Esophagus (tissue), 2 donors: ENCODE results near the gene PAX8. TPM values are rescaled to one million over a fixed set of nuclear protein-coding genes. Genes with fewer than 3 reads are reported as not detected.

ENCODE experiments used
- H3K27ac ChIP-seq, 2 donors: one replicate each; pipeline ENCODE4 v1.5.1; 2013; ENCODE audit warnings: low read depth in 2 of 2, mild to moderate bottlenecking in 2 of 2, inconsistent platforms in 1 of 2, low read length in 1 of 2, moderate library complexity in 1 of 2
- H3K27me3 ChIP-seq, 2 donors: one replicate each; pipeline ENCODE4 v1.6.1; 2013; ENCODE audit warnings: low read length in 2 of 2, control low read depth in 1 of 2, mild to moderate bottlenecking in 1 of 2; ENCODE audit not compliant: insufficient read depth in 2 of 2, control insufficient read depth in 1 of 2
- H3K36me3 ChIP-seq, 2 donors: one replicate each; pipeline ENCODE4 v1.6.1; 2013; ENCODE audit warnings: low read length in 1 of 2; ENCODE audit not compliant: control insufficient read depth in 2 of 2, insufficient read depth in 2 of 2
- H3K4me1 ChIP-seq, 2 donors: one replicate each; pipeline ENCODE4 v1.6.1; 2013; ENCODE audit warnings: low read length in 1 of 2; ENCODE audit not compliant: control insufficient read depth in 2 of 2, insufficient read depth in 2 of 2
- H3K4me3 ChIP-seq, 2 donors: one replicate each; pipeline ENCODE4 v1.5.1; 2013; ENCODE audit warnings: low read length in 2 of 2, mild to moderate bottlenecking in 2 of 2, low read depth in 1 of 2, moderate library complexity in 1 of 2
- H3K9me3 ChIP-seq, 2 donors: one replicate each; pipeline ENCODE4 v1.6.1; 2013; ENCODE audit warnings: mild to moderate bottlenecking in 2 of 2, low read depth in 1 of 2, low read length in 1 of 2, moderate library complexity in 1 of 2; ENCODE audit not compliant: control insufficient read depth in 2 of 2, insufficient read depth in 1 of 2
- WGBS, 2 donors: extraction: QIAGEN DNeasy Blood & Tissue Kit; methylation state at CpG; one replicate each; pipeline ENCODE4 v1.1.7; 2013; 5-methylcytosine and 5-hydroxymethylcytosine counted together
- polyA plus RNA-seq, 2 donors: library from polyadenylated mRNA; stranded (reverse); fragments of 200-250 nt; gene quantifications; one replicate each; pipeline ENCODE4 v1.2.3, GENCODE V29; 2013
- donor health status: healthy with polysubstance abuse.
- donor health status: Bipolar disorder and iron deficiency.

The PAX8 gene
- polyA plus RNA-seq, 2 donors: 0.28 to 4.0 TPM

DNA sequence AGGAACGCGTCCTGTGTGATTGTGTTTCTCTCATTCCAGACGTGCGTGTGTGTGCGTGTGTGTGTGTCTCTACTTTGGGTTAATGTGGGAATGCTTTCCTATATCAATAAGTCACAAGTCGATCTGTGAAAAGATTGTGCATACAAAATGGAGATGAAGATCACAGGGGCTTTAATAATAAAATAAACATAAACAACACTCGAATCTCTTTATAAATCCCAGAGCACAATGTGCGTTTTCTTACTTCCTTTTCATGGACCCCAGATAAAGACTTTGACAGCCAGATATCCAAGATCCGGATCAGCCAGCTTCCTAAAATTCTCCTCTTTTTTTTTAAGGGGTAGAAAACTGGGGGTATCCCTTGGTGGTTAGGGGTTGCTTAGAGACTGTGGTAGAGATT, 4.7 kb downstream of the PAX8 start:
- H3K27ac ChIP-seq: no peak overlapping the region
- no peak overlapping the region for H3K4me3 ChIP-seq
- peaks cover 2 to 20% of the 10 kb centered on the region in 2 donors for H3K27me3 ChIP-seq
- H3K4me1 ChIP-seq: peaks cover 0 to 9% of the 10 kb centered on the region in 2 donors
- no peaks in the 10 kb centered on the region for H3K36me3 ChIP-seq
- 52 to 58% methylated on average over 9 of the region's 9 CpGs for WGBS, 2 donors
- peaks cover 0 to 5% of the 10 kb centered on the region in 2 donors for H3K9me3 ChIP-seq

DNA sequence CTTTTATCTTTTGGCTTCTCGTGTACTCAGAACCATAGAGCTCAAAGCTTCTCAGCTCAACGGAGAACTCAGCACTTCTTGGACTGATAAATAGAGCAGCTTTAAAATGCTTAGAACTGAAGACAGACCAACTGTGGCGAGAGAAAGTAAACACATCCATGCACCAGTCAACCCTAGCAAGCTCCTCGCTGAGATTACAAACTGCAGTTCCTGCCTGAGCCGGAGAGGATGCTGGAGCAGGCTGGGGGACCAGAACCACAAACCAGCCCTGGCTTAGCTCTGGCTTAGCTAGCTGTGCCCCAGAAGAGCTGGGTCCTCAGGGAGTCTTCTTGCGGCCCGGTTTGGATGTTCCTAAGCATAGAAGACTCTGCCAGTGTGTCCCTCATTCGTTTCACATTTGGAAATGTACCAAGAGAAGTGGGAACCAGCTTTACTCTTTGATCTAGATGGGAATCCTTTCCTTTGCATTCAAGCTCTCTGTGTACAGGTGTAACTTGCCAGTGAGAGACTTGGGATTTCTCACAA, 5.6 kb downstream of the PAX8 start:
- no peak overlapping the region for H3K4me3 ChIP-seq
- WGBS, 2 donors: 30 to 40% methylated on average over 8 of the region's 8 CpGs
- H3K9me3 ChIP-seq: peaks cover 0 to 5% of the 10 kb centered on the region in 2 donors
- H3K27ac ChIP-seq: no peak overlapping the region
- H3K36me3 ChIP-seq: no peaks in the 10 kb centered on the region
- H3K4me1 ChIP-seq: peaks cover 0 to 6% of the 10 kb centered on the region in 2 donors
- H3K27me3 ChIP-seq: peaks cover 2 to 20% of the 10 kb centered on the region in 2 donors

DNA sequence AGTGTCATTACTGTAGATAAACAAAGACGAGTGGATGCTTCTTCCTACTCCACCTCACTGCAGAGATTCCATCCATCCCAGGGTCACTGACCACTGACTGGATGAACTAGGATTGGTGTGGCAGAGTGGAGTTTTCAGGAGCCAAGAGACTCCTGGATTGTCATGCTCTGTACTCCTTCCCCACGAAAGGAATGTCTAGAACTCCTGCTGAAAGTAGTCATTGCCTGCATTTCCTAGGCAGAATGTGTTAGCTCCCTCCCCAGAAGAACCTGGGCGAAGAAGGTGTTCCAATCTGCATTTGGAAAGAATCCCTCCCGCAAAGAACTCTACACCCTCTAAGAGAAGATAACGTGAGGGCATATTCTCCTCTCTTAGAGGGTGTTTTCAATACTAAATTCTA, 6.2 kb downstream of the PAX8 start:
- 48 to 53% methylated on average over 5 of the region's 5 CpGs for WGBS, 2 donors
- Histone ChIP-seq H3K4me1 (peaks cover 0 to 4% of the 10 kb centered on the region in 2 donors), H3K27me3 (peaks cover 2 to 15% of the 10 kb centered on the region in 2 donors), H3K27ac (no peak overlapping the region), H3K4me3 (no peak overlapping the region), H3K36me3 (no peaks in the 10 kb centered on the region), H3K9me3 (peaks cover 0 to 5% of the 10 kb centered on the region in 2 donors)

DNA sequence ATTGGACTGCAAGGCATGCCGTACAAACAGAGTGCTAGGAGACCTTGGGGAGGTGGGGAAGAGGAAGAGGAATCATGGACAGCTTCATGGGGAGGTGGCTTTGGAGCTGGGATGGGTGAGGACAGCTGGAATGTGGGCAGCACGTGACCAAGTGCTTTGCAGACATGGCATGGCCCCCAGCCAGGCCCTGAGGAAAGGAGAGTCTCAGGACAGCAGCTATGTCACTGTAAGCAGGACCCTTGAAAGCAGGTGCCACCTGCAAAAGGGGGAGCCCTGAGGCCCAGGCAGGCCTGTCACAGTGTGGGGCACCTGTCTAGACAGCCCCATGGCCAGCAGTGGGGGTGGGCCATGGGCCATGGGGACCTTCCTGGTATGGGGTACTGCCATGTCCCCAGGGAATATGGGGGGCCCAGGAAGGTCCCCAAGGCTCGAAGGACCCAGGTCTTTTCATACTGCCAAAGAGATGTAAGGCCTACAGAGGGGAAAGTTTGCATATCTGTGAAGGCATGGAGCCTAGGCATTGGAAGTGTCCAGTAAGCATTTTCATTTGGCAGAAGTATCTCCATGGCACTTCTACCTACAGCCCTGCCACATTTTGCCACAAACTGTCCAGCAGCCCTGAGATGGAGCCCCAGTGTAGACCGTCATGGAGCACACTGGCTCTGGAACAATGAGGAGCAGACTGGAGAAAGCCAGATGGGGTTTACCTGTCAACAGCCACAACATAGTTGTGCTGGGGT, 9.9 kb downstream of the PAX8 start:
- Histone ChIP-seq H3K27me3 (peaks cover 0 to 3% of the 10 kb centered on the region in 2 donors), H3K27ac (no peak overlapping the region), H3K36me3 (peaks cover 0 to 4% of the 10 kb centered on the region in 2 donors), H3K4me1 (no peaks in the 10 kb centered on the region), H3K4me3 (no peak overlapping the region), H3K9me3 (no peaks in the 10 kb centered on the region)
- 84 to 87% methylated on average over 4 of the region's 4 CpGs for WGBS, 2 donors

DNA sequence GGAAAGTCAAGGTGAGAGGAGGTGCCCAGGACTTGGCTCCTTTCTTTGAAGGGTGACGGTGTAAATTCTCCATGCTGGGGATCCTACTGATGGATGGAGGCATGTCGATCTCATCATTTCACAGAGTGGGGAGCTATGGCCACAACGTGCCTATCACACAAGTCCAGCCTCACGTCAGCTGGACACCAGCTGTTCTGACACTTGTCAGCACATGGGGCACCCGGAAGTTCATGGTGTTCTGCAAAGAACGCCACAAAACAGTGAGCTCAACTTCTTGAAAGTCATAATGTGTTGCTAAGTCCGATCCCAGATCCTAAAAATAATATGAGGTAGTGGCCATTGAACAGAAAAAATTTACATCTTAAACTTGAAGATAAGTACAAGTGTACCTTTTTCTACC, 12.3 kb downstream of the PAX8 start:
- Histone ChIP-seq H3K9me3 (no peaks in the 10 kb centered on the region), H3K27me3 (no peaks in the 10 kb centered on the region), H3K36me3 (peaks cover 0 to 4% of the 10 kb centered on the region in 2 donors), H3K27ac (no peak overlapping the region), H3K4me1 (no peaks in the 10 kb centered on the region), H3K4me3 (no peak overlapping the region)
- WGBS, 2 donors: 82 to 84% methylated on average over 7 of the region's 7 CpGs

DNA sequence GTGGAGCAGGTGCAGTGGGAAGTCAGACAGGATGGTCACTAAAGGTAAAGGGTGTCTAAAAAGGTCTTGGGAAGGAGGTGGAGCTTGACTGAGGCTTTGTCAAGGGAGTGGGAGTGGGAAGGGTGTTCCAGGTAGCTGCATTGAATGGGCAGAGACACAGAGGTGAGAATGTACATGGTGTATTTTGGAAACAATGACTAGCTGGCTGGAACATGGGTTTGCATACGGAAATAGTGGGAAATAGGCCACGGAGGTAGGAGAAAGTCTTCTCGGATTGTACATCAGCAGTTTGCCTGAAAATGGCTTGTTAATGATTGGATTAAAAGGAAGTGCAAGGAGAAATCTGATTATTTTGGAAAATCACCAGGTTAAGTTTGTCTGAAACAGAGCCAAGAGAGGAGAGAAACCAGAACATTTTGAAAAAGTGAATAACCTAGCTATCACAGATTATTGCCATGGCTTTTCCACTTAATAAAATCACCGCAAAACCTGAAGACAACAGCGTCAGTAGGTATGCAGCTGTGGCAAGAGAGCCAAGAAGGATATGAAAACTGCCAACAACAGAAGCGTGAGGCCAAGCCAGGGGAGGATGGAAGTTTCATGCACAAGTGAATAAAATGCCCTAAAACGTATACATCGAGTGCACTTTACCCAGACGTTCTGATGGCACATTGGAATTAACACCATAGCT, 13.9 kb downstream of the PAX8 start:
- H3K4me1 ChIP-seq: no peaks in the 10 kb centered on the region
- H3K9me3 ChIP-seq: no peaks in the 10 kb centered on the region
- no peak overlapping the region for H3K4me3 ChIP-seq
- peaks cover 0 to 4% of the 10 kb centered on the region in 2 donors for H3K36me3 ChIP-seq
- H3K27ac ChIP-seq: no peak overlapping the region
- 76 to 82% methylated on average over 9 of the region's 9 CpGs for WGBS, 2 donors
- no peaks in the 10 kb centered on the region for H3K27me3 ChIP-seq

DNA sequence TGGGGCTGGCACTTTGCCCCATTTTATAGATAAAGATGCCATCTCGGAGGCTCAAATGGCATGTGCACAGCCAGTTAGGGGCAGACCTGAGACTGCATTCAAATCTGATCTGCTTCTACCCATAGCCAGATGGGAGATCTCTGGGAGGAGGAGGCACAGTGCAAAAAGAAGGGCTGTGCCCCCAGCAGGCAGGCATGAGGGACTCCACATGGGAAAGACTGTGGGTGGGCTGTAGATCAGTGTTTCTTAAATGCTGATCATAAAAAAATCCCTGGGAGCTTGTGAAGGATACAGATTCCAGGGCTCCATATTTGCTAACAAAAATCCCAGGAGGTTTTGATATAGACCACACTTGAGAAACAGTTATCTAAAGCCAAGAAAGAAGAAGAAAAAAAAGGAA, 15.2 kb downstream of the PAX8 start:
- no peaks in the 10 kb centered on the region for H3K4me1 ChIP-seq
- H3K27me3 ChIP-seq: no peaks in the 10 kb centered on the region
- H3K4me3 ChIP-seq: no peak overlapping the region
- WGBS, 2 donors: 71 to 72% methylated on average over 1 of the region's 1 CpG
- H3K27ac ChIP-seq: no peak overlapping the region
- H3K9me3 ChIP-seq: no peaks in the 10 kb centered on the region
- peaks cover 0 to 4% of the 10 kb centered on the region in 2 donors for H3K36me3 ChIP-seq

DNA sequence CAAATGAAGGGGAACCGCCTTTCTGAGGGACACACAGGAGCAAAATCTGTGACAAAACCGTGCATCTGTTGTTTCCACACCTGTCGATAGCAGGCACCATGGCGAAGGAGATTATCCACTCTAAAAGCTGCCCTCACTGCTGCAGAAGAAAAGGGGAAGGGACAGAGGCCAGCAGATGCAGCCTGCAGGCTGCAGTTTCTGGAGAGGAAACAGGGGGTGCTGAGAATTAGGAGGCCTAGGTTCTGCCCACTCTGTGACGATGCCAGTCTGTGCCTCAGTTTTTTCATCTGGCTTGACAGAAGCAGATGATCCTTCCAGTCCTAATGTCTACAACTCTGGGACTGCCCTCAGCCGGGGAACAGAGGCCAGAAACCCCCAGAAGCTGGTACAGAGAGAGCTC, 17.7 kb downstream of the PAX8 start:
- no peaks in the 10 kb centered on the region for H3K27me3 ChIP-seq
- H3K4me1 ChIP-seq: no peaks in the 10 kb centered on the region
- H3K4me3 ChIP-seq: no peak overlapping the region
- 82 to 86% methylated on average over 6 of the region's 6 CpGs for WGBS, 2 donors
- peaks cover 0 to 2% of the 10 kb centered on the region in 2 donors for H3K9me3 ChIP-seq
- H3K36me3 ChIP-seq: peaks cover 0 to 4% of the 10 kb centered on the region in 2 donors
- no peak overlapping the region for H3K27ac ChIP-seq

DNA sequence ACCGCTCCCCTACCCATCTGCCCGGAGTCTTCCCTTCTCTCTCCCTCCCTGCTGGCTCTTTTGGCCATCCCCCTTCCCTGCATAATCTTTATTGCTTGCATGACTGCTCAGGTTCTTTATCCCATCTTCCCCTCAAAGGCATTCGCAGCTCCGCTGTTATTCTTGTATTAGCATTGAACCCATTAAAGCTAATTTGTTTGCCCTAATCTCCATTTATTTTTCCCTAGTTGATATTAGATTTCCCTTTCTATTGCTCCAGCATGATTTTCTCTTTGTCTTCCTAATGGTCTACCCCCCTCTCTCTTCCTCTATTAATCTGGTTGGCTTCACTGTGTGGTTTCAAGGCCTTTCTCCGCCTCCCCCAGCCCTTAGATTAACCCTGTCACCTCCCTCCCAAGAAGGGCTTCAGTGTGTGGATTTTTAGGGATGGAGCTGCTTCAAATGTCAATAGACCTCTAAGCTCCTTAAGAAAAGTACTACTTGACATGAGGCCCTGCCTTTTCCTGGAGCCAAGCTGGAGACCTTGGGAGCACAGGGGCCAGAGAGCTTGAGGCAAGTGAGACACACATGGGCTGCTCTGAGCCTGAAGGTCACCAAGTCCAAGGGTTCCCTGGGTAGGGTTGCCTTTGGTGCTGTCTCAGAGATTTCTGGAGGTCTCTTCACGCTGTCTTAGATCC, 20.1 kb downstream of the PAX8 start:
- no peaks in the 10 kb centered on the region for H3K27me3 ChIP-seq
- H3K36me3 ChIP-seq: no peaks in the 10 kb centered on the region
- no peaks in the 10 kb centered on the region for H3K4me1 ChIP-seq
- no peak overlapping the region for H3K4me3 ChIP-seq
- peaks cover 0 to 2% of the 10 kb centered on the region in 2 donors for H3K9me3 ChIP-seq
- H3K27ac ChIP-seq: no peak overlapping the region
- 91 to 93% methylated on average over 6 of the region's 6 CpGs for WGBS, 2 donors
